ENCODE data around the gene ROR2. TPM values are rescaled to one million over a fixed set of nuclear protein-coding genes. Genes with fewer than 3 reads are reported as not detected.
A peak's percentile ranks its signal among the peaks of the same experiment; 100 is the strongest.

ROR2 gene
- total RNA-seq, 1 donor from 2014 or later, result under 0.01 TPM

DNA sequence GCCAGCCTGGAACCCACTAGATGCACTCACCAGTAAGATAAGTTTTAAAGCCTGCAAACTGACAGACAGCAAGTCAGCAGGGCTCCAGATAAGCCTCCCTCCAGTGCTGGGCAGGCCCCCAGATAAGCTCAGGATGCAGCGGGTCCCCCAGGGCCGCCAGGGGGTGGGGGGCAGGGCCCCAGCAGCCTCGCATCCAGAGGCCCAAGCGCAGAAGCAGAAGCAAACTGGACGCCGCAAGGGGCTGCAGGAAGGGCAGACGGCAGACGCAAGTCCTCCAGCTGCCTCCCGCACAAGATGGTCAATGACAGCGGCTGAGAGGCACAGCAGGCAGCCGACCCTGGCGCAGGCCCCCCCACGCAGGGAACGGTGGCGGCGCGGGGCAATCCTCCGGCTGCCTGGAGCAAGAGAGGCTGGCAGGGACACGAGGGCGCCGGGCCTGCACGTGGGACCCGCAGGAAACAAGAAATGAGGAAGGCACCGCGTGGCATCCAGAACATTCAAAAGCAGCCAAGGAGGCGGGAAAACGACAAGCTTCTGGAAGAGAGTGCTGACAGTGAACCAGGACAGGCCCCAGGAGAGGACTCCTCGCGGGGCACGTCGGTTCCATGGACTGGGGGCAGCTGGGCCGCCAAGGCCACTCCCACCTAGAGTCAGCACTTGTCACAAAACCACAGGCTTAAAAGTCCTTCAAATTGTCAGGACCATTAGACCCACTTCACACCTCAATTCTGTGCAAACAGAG, 49.8 kb downstream of the ROR2 start:
- DNase-seq, result no peak

DNA sequence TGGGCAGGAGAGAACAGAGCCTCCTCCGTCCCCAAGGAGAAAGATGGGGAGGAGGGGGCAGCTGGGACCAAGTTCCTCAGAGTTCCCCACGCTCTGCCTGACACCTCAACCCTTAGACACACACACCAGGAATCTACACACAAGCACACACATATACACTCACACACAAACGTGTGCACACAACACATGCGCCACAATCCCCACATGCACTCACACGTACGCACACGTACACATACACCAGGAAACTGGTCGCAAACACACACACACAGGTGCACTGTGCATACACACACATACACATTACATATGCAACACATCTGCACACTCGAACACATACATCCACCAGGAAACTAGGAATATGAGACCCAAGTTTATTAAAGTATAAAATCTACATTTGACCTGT, 50.4 kb downstream of the ROR2 start:
- DNase-seq, result no peak

DNA sequence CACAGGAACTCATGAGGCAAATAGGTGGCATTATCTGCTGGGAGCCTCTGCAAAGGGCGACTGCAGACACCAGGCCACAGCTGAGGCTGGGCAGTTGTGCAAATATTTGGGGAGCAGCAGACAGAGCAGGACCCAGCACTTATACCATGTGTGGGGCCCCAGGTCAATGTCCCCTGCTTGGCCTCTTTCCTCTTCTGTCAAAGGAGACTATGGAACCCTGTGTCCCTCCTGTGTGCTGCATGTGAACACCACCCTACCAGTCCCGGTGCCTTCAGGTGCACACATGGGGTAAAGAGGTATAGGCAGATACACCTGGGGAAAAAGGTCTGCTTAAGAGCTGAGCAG, 50.8 kb downstream of the ROR2 start:
- no peak for DNase-seq

DNA sequence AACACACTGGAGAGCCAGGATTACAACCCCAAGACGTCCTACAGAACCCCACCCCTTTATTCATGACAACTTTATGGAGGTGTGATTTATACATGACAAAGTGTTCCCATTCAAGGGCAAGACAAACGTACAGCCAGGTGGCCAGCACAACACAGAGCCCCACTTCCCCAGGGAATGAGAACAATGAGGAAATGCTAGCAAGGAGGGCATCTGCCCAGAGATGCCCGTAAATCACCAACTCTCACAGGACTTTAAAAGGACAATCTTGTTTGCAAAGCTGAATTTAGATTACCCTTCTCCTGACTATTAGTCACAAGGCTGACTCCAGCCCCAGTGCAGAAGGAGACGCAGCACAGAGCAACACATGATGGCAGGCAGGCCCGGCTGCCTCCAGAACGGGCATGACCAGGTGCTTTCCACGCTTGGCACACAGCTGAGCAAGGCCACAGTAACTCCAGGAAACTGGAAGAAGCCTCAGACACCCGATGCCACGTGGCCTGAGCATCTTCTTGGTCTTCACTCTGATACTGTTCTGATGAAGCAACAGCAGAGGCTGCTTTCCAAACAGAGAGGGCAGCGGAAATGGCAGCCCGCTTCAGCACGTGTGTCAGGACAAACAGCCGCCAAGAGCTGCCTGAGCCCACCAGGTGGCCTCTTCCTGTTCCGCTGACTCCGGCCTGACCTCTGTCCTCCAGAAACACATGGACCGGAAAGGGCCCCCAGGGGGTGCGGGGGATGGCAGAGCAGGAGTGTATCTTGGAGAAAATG, 51.4 kb downstream of the ROR2 start:
- DNase-seq, result peak; percentile 26

DNA sequence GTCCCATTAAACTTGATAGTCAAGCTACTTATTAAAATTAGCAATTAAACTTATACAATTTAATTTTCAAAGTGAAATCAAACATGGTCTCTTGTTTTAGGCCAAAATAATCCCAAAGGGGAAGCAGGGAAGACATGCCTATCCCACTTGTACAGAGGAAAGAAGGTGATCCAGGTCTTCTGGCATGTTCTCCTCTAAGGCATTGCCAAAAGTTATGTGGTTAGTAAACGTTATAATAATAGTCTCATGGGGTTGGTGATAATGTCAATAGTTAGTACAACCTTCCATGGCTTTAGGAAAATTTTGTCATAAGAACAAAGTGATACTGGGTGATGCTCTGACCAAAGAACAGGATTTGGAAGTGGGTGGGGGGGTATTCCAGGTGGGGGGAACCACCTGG, 52.8 kb downstream of the ROR2 start:
- DNase-seq, result no peak

DNA sequence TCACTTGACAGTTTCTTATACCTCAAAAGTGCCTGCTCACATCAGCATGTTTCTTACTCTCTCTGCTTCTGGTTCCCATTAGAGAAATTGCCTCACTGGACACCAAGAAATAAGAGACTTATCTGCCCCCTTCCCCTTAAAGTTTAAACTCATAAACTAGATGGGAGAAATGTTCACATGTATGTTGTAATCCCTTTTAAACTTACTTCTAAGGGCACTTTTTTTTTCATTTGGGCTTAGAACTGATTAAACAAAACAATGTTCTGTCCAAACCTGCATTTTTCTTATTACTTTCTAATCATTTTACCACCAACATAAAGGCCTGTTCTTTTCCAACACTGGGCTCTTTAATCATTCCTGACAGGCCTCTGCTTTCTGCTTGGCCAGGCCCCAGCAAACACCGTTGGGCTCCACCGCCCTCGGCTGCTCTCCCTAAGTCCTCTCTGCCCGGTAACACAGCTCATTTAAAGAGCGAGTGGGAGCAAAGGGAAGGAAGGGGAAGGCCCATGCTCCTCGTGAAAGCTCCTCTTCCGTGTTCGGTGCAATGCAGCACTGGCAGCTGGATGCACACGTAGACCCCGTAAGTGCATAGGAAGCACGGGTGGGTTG, 53.4 kb downstream of the ROR2 start:
- no peak for DNase-seq

DNA sequence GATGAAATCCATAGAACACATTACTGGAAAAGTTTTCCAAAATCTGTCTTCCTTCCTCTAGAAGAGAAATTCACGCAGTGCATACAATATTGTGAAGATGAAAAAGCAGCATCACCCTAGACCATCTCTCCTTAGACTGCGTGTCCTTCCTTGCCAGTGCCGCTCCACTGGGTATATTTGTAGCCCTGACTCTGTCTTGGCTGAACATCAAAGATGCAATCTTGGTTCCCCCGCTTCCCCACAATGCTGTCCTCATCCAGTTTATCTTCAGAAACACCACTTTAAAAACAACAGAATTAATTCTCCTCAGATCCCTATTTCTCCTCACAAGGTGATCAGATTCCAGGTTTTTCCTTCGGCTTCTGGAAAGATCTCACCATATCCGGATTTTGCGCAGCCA, 53.9 kb downstream of the ROR2 start:
- DNase-seq, result no peak

DNA sequence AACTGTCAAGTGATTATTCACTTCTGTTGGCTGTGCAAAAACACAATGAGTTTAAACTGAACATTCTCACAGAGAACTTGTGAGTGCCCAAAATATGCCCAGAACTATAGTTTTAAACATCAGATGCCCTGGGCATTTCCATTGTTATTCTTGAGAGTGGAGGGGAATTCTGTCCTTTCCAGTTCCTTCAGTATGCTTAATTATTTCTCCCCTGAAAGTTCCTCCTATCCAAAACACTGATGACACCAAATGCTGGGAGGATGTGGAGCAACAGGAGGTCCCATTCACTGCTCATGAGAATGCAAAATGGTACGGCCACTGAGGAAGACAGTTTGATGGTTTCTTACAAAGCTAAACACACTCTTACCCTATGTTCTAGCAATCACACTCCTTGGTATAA, 55.5 kb downstream of the ROR2 start:
- DNase-seq, result no peak

DNA sequence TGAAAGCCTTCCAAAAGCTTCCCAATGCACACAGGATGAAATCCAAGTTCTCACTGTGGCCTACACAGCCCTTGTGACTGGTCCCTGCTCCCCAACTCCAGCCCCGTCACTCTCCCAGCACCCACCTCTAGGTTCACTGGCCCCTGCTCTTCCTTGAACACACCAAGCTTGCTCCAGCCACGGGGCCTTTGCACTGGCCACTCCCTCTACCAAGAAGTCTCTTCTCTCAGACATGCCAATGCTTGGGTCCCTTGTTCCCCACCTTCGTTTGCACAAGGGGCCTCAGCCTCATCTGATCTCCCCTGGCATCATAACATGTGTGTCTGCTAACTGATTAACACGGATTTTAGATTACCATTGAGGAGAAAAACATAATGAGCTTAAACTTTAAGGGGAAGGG, 56.0 kb downstream of the ROR2 start:
- no peak for DNase-seq

DNA sequence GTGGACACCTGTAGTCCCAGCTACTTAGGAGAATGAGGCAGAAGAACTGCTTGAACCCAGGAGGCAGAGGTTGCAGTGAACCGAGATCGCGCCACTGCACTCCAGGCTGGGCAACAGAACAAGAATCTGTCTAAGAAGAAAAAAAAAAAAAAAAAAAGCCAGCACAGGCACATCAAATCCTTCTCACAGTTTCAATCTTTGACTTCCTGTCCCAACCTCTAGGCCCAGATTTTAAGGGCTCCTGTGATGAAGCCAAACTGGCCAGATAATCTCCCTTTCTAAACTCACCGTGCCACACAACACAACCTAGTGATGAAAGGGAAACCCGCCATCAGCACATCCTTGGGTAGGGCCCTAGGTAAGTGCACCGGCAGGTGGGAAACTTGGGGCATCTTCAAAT, 58.1 kb downstream of the ROR2 start:
- DNase-seq, result no peak

DNA sequence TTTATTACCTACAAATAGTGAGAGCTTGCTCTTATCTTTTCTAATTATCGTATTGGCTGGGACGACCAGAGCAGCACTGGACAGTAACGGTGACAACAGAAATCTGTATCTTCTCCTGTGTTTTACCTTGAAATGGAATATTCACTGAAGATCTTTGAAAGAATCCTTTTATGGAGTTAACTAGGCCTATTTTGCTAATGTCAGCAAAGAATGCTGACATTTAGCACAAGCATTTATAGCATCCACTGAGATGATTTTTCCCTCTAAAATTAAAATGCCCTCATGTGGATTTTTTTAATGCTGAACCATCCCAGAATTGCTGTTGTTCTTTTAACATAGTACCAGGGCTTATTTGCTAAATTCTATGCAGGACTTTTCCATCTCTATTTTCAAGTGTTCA, 59.4 kb downstream of the ROR2 start:
- DNase-seq, result no peak

DNA sequence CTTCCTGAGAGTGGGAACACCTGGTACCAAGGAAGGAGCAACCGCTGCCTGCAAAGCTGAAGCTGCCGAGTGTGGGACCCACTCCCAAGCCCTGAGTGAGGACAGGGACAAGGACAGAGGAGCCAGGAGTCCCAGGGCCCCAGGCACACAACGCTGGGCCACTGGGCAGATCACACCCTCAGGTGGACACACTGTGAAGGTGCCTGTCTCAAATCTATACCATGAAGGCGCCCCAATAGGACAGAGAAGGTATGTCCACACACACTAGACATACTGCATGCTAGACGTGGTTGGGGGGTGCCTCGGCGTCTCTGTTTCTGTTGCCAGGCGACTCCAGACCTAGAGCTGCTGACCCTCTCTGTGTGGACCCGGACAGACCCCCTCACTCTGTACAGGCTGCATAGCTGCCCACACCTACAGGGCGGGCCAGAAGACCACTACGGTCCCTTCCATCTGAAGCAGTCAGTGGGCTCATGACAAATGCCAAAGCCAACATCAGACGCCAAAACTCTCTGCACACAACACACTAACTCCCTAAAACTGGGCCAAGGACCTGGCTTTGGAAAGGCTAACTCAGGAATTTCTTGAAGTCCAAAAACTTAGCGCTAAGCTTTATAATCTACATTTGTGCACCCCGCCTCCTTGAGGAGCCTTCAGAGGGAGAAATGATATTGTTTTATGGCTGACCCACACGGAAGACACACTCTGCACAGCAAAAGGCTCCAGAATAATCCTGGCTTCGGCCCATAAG, 60.7 kb downstream of the ROR2 start:
- no peak for DNase-seq

DNA sequence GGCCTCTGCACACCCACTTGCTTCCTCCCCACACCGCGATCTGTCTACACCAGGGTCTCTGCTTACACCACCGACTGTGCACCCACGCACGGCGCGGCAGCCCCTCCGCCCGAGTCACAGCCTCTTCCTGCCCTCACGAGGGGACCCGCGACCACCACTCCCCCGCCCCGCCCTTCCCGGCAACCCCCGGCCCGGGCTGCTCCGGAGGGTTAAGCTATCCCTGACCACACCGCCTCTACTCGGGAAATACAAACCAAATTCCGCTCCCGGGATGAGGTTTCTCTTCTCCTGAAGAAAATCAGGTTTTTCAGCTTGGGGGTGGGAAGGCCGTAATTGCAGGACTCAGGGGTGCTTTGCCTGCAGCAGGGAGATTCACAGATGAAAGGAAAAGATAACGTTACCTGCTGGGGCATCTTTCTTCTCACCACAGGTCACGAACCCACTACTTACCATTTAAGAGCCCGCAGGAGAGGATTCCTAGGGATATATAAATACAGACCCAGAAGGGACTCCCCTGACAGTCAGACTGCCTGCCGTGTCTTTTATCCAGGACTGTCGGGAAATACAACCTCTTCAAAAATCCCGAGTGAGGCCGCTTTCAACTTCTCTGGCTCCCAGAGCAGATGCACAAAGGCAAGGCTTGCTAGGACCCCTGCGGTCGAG, 63.5 kb downstream of the ROR2 start:
- DNase-seq, result no peak

DNA sequence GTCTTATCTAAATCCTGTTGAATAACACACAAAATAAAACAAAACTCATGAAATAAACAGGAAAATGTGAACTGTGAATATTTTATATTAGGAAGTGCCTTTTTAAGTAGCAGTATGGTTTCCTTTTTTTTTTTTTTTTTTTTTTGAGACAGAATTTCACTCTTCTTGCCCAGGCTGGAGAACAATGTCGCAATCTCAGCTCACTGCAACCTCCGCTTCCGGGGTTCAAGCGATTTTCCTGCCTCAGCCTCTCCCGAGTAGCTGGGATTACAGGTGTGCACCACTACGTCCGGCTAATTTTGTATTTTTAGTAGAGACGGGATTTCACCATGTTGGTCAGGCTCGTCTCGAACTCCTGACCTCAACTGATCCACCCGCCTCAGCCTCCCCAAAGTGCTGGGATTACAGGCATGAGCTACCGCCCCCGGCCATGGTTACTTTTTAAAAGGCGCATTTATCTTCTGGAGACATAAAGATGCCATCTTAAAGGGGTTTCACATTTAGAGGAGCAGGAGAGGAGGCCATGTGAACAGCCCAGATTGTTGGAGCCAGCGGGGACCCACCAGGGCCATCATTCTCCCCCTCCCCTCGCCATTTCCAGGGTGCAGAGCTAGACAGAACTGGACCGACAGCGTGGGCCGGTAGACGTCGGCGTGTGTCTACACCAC, 64.1 kb downstream of the ROR2 start:
- no peak for DNase-seq

DNA sequence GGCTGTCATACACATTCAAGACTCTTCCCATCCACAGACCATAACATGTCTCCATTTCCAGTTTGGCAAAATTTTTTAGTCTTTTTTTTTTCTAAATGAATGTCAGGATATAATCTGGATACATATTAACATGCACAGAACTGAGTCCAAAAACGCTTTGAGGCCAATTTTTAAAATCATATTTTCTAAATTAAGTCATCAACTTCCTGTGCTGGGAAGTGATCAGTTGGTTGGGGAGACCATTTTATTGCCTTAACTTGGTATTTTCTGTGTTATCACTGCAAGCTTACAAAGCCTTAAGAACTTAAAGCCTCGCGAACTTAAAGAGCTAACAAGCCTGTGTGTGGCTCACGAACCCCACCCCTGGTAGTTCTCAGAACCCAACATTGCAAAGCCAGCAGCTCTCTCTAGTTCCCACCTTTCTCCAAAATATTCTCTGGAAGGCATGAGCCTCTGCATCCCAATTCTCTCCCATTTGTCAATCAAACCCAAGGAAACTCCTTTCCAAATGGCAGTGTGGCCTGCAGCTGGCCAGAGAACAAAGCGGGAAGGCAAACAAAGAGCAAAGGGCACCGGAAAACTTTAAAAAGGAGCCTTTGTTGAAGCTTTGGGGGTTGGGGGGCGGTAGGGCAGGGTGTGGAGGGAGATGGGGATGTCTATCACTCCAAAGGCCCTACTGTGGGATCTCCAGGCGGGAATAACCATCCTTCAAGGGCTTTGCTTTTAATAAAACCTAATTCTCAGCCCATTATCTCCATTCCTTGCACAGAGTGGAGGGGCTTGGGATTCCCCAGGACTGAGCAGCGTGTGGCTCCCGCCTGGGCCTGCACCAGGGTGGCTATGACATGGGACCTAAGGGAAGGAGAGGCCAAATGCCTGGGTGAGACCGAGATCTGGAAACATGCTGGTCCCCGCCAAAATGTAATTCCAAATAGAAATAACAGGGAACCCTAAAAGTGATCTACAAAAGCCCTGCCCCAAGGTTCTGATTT, 65.0 kb downstream of the ROR2 start:
- DNase-seq, result no peak

DNA sequence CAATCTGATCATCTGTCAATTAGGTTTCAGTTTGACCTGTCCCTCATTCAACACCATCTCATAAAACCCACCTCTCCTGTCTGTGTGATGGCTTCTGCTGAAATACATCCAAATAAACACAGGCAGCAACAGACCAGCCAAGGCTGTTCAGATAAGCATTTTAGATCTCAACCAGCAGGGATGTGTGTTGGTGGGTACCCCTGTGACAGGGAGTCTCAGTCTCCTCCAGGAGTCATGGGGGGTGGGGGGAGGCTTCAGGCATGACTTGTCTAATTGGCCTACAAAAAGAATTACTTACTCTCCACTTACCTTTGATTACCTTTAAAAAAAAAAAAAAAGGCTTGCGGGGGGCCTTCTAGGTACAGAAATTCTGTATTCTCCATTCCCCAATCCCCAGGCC, 65.9 kb downstream of the ROR2 start:
- DNase-seq, result no peak

DNA sequence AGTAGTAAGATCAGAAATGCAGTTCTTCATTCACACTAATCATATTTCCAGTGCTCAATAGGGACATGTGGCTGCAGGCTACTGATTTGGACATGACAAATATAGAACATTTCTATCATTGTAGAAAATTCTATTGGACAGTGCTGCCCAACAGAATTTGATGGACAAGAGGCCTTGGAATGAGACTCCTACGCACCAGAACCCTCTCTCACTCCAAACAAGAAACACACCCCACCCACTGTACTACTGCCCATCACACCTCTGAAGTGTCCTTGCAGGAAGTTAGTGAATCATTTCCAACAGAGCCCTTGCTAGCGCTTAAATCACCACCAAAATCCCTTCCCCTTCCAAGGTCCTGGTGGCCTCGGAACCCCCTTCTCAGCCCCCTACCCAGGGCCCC, 66.5 kb downstream of the ROR2 start:
- DNase-seq, result no peak

DNA sequence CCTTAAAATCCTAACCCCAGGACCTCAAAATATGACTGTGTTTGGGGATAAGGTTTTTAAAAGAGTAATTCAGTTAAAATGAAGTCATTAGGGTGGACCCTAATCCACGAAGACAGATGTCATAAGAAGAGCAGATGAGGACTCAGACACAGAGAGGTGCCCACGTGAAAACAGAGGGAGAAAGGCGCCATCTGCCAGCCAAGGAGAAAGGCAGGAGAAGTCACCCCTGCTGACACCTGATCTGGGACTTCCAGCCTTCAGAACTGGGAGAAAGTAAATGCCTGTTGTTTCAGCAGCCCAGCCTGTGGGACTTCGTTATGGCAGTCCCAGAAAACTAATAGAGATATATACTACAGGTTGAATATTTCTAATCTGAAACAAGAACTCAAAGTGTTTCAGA, 67.4 kb downstream of the ROR2 start:
- DNase-seq, result no peak

DNA sequence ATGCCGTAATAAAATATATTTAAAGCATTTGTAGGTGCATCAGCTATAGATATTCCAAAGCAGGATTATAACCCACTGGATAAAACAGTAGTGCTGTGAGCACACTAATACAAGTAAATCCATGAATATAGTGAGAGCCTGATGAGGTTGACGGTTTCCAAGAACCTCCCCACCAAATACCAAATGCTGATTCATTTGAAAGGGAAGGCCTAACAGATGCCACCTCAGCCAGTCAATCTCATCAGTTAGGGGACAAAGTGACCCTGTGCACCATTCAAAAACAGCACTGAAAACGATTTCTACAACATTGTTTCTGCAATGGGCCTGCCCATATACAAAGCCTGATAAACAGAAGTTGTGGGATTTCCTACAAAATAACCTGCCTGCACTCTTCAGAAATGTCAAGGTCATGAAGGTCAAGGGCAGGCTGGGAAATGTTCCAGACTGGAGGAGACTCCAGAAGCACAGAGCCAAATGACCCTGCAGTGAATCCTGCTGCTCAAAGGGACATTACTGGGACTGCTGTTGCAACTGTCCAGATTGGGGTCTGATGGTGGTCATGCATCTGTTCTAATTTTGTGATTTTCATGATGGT, 69.6 kb downstream of the ROR2 start:
- DNase-seq, result no peak

DNA sequence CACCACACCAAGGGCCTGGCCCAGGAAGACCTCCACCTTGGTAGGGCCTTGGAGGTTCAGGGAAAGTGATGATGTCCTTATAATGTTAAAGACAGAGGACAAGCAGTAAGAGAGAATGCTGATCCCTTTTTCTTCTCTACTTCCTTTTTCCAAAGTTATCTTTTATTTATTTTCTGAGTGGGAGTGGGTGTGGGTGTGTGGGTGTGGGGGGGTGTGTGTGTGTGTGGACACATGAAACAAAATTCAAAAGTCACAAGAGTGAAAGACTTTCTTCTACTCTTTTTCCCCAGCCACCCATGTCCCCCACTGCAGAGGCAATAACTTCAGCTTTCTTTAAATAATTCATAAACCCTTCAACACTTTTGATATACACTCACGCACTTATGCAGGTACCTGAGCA, 70.8 kb downstream of the ROR2 start:
- DNase-seq, result no peak

DNA sequence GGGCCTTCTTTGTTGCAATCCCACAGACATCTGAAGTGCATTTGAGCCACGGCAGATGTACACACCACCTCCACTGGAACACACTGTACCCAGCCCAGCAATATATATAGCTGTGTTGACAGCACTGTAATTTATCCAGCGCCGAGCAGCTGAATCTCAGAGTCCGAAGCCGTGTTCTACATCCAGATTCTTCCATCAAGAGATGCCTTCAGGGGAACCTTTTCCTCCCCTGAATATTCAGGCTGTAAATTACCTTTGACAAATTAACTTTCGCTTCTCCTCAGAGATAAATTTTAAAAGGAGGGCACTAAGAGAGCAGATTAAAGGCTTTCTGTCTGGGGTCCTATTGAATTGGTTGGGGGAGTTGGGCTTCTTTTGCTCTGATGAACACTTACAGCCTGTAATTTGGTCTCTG, 76.4 kb downstream of the ROR2 start:
- no peak for DNase-seq

Data from dermis blood vessel endothelial cell (primary cell).